SK-N-SH treated with all-trans-retinoic acid at 6 μM for 48 hours (cell line): ENCODE measurements around the gene NXPH4.

Experiments
- ATAC-seq: fragments of 200-7000 bp; cut with Tn5 transposase; 3 replicates; pipeline ENCODE4 v1.9.1; 2020; ENCODE audit warnings: mild to moderate bottlenecking, moderate library complexity
- ARNTL ChIP-seq: fragments of 450-650 bp; formaldehyde crosslinking; IDR thresholded peaks from 2 replicates; pipeline ENCODE4 v1.5.0; 2020; ENCODE audit warnings: low read depth, mild to moderate bottlenecking, moderate library complexity, borderline replicate concordance
- BACH2 ChIP-seq: fragments of 250-450 bp; sonication (Bioruptor Pico); IDR thresholded peaks from 2 replicates; pipeline ENCODE4 v1.9.0; 2021; ENCODE audit warnings: mild to moderate bottlenecking, borderline replicate concordance
- ESRRG ChIP-seq: fragments of 250-450 bp; sonication (Bioruptor Pico); IDR thresholded peaks from 2 replicates; pipeline ENCODE4 v1.6.1; 2021; ENCODE audit warnings: mild to moderate bottlenecking
- GLIS3 ChIP-seq: fragments of 250-450 bp; sonication (Bioruptor Pico); IDR thresholded peaks from 2 replicates; pipeline ENCODE4 v1.5.0; 2020; ENCODE audit warnings: mild to moderate bottlenecking, moderate library complexity
- ISL1 ChIP-seq: fragments of 250-450 bp; sonication (Bioruptor Pico); IDR thresholded peaks from 2 replicates; pipeline ENCODE4 v2.1.2; 2022; ENCODE audit warnings: mild to moderate bottlenecking, moderate library complexity
- OSR1 ChIP-seq: fragments of 250-450 bp; sonication (Bioruptor Pico); IDR thresholded peaks from 2 replicates; pipeline ENCODE4 v1.8.0; 2022; ENCODE audit warnings: moderate library complexity, mild to moderate bottlenecking, inconsistent platforms
- PPARA ChIP-seq: fragments of 250-450 bp; sonication (Bioruptor Pico); IDR thresholded peaks from 2 replicates; pipeline ENCODE4 v1.5.0; 2020; ENCODE audit warnings: mild to moderate bottlenecking, borderline replicate concordance
- RARB ChIP-seq: fragments of 250-450 bp; sonication (Bioruptor Pico); IDR thresholded peaks from 2 replicates; pipeline ENCODE4 v1.8.0; 2021; ENCODE audit warnings: mild to moderate bottlenecking, moderate library complexity
- SNAI2 ChIP-seq: fragments of 250-450 bp; sonication (Bioruptor Pico); IDR thresholded peaks from 2 replicates; pipeline ENCODE4 v1.5.0; 2020; ENCODE audit warnings: mild to moderate bottlenecking, moderate library complexity
- TOX ChIP-seq: fragments of 250-450 bp; sonication (Bioruptor Pico); IDR thresholded peaks from 2 replicates; pipeline ENCODE4 v1.8.0; 2021; ENCODE audit warnings: mild to moderate bottlenecking, moderate library complexity, borderline replicate concordance
- ZC3H10 ChIP-seq: fragments of 250-450 bp; sonication (Bioruptor Pico); IDR thresholded peaks from 2 replicates; pipeline ENCODE4 v1.5.1; 2021; ENCODE audit warnings: mild to moderate bottlenecking, moderate library complexity
- ZFP3 ChIP-seq: fragments of 250-450 bp; sonication (Bioruptor Pico); IDR thresholded peaks from 2 replicates; pipeline ENCODE4 v1.5.0; 2020; ENCODE audit warnings: mild to moderate bottlenecking, moderate library complexity
- ZFP30 ChIP-seq: fragments of 450-650 bp; formaldehyde crosslinking; IDR thresholded peaks from 2 replicates; pipeline ENCODE4 v1.5.0; 2022; ENCODE audit warnings: mild to moderate bottlenecking, moderate library complexity
- ZNF565 ChIP-seq: fragments of 450-650 bp; formaldehyde crosslinking; conservative IDR thresholded peaks from 2 replicates; pipeline ENCODE4 v1.5.0; 2020; ENCODE audit warnings: low read depth, mild to moderate bottlenecking, moderate library complexity
- ZNF70 ChIP-seq: fragments of 450-650 bp; formaldehyde crosslinking; IDR thresholded peaks from 2 replicates; pipeline ENCODE4 v1.5.0; 2020; ENCODE audit warnings: mild to moderate bottlenecking, moderate library complexity
- TF ChIP-seq, protein P1 (sequence below): fragments of 250-450 bp; sonication (Bioruptor Pico); IDR thresholded peaks from 2 replicates; pipeline ENCODE4 v1.5.0; 2020; ENCODE audit warnings: mild to moderate bottlenecking, moderate library complexity
- TF ChIP-seq, protein P2 (sequence below): fragments of 250-450 bp; sonication (Bioruptor Pico); IDR thresholded peaks from 2 replicates; pipeline ENCODE4 v1.5.1; 2020; ENCODE audit warnings: low read depth, mild to moderate bottlenecking, moderate library complexity
- TF ChIP-seq, protein P3 (sequence below): fragments of 250-450 bp; sonication (Bioruptor Pico); IDR thresholded peaks from 2 replicates; pipeline ENCODE4 v1.8.0; 2020; ENCODE audit warnings: mild to moderate bottlenecking, moderate library complexity, borderline replicate concordance
- TF ChIP-seq, protein P4 (sequence below): fragments of 250-450 bp; sonication (Bioruptor Pico); IDR thresholded peaks from 2 replicates; pipeline ENCODE4 v1.8.0; 2021; ENCODE audit warnings: low read depth, mild to moderate bottlenecking, moderate library complexity, borderline replicate concordance

Gene NXPH4

DNA sequence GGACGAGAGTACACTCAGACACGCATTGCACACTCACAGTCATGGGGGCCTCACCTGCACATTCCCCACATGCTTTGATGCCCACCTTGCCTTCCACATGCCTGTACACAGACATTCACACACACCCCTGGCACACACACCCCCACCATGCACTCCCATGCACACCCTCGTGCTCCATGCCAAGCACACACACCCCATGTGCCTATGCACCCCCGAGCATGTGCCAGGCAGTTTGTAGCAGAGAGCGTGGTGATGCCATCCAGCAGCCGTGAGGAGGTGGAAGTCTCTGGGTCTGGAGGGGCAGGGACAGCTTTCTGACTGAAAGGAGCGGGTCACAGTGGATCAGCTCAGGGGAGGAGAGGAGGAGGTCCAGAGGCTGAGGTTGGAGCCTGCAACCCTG, 10.7 kb upstream of the NXPH4 start:
- no peak for ATAC-seq
- no peak for TF ChIP-seq RARB (CRISPR knock-in tag)
- TF ChIP-seq, protein P1, sequence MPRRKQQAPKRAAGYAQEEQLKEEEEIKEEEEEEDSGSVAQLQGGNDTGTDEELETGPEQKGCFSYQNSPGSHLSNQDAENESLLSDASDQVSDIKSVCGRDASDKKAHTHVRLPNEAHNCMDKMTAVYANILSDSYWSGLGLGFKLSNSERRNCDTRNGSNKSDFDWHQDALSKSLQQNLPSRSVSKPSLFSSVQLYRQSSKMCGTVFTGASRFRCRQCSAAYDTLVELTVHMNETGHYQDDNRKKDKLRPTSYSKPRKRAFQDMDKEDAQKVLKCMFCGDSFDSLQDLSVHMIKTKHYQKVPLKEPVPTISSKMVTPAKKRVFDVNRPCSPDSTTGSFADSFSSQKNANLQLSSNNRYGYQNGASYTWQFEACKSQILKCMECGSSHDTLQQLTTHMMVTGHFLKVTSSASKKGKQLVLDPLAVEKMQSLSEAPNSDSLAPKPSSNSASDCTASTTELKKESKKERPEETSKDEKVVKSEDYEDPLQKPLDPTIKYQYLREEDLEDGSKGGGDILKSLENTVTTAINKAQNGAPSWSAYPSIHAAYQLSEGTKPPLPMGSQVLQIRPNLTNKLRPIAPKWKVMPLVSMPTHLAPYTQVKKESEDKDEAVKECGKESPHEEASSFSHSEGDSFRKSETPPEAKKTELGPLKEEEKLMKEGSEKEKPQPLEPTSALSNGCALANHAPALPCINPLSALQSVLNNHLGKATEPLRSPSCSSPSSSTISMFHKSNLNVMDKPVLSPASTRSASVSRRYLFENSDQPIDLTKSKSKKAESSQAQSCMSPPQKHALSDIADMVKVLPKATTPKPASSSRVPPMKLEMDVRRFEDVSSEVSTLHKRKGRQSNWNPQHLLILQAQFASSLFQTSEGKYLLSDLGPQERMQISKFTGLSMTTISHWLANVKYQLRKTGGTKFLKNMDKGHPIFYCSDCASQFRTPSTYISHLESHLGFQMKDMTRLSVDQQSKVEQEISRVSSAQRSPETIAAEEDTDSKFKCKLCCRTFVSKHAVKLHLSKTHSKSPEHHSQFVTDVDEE (CRISPR knock-in tag): no peak
- no peak for TF ChIP-seq OSR1 (CRISPR knock-in tag)
- TF ChIP-seq ISL1 (CRISPR knock-in tag): no peak
- no peak for TF ChIP-seq ZNF565 (CRISPR knock-in tag)

DNA sequence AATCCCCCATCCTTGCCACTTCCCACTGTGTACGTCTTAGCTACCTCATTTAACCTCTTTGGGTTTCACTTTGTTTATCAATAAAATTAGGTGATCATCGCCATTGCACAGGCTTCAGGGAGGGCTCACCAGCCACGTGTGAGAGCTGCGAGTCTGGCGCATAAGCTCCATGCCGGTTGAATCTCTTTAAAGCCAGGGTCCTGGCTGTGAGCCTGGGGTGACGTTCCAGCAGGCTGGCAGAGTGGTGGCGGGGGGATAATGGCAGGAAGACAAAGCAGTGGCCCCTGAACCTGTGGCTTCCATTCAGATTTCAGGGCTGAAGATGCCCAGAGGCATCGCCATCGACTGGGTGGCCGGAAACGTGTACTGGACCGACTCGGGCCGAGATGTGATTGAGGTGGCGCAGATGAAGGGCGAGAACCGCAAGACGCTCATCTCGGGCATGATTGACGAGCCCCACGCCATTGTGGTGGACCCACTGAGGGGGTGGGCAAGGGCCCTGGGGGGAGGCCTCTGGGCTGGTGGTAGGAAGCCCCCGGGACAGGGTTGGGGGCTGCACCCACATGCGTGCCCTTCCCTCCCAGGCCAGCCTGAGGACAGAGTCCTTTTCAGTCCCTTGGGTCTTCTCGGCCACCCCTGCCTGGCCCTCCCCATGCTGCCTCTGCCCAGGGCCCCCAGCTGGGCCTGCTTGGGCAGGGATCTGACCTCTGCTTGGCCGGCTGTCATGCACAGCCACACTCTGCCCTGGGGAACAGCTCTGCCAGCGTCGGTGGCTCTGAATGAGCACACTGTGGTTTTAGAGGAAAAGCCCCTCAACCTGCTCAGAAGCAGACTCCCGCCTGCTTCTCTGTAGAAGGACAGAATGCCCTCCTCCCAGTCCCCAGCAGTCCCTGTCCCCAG, 8.6 kb upstream of the NXPH4 start:
- TF ChIP-seq, protein P2, sequence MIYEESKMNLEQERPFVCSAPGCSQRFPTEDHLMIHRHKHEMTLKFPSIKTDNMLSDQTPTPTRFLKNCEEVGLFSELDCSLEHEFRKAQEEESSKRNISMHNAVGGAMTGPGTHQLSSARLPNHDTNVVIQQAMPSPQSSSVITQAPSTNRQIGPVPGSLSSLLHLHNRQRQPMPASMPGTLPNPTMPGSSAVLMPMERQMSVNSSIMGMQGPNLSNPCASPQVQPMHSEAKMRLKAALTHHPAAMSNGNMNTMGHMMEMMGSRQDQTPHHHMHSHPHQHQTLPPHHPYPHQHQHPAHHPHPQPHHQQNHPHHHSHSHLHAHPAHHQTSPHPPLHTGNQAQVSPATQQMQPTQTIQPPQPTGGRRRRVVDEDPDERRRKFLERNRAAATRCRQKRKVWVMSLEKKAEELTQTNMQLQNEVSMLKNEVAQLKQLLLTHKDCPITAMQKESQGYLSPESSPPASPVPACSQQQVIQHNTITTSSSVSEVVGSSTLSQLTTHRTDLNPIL (CRISPR knock-in tag): no peak
- no peak for TF ChIP-seq ZFP3 (CRISPR knock-in tag)
- TF ChIP-seq SNAI2 (CRISPR knock-in tag): no peak
- TF ChIP-seq, protein P1 (CRISPR knock-in tag): no peak
- no peak for TF ChIP-seq ARNTL (CRISPR knock-in tag)
- TF ChIP-seq BACH2 (CRISPR knock-in tag): no peak
- no peak for TF ChIP-seq PPARA
- TF ChIP-seq, protein P3, sequence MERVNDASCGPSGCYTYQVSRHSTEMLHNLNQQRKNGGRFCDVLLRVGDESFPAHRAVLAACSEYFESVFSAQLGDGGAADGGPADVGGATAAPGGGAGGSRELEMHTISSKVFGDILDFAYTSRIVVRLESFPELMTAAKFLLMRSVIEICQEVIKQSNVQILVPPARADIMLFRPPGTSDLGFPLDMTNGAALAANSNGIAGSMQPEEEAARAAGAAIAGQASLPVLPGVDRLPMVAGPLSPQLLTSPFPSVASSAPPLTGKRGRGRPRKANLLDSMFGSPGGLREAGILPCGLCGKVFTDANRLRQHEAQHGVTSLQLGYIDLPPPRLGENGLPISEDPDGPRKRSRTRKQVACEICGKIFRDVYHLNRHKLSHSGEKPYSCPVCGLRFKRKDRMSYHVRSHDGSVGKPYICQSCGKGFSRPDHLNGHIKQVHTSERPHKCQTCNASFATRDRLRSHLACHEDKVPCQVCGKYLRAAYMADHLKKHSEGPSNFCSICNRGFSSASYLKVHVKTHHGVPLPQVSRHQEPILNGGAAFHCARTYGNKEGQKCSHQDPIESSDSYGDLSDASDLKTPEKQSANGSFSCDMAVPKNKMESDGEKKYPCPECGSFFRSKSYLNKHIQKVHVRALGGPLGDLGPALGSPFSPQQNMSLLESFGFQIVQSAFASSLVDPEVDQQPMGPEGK: no peak
- TF ChIP-seq ZNF70 (CRISPR knock-in tag): no peak
- TF ChIP-seq ZFP30 (CRISPR knock-in tag): no peak
- TF ChIP-seq, protein P4, sequence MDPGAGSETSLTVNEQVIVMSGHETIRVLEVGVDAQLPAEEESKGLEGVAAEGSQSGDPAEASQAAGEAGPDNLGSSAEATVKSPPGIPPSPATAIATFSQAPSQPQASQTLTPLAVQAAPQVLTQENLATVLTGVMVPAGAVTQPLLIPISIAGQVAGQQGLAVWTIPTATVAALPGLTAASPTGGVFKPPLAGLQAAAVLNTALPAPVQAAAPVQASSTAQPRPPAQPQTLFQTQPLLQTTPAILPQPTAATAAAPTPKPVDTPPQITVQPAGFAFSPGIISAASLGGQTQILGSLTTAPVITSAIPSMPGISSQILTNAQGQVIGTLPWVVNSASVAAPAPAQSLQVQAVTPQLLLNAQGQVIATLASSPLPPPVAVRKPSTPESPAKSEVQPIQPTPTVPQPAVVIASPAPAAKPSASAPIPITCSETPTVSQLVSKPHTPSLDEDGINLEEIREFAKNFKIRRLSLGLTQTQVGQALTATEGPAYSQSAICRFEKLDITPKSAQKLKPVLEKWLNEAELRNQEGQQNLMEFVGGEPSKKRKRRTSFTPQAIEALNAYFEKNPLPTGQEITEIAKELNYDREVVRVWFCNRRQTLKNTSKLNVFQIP (CRISPR knock-in tag): no peak
- no peak for TF ChIP-seq ZC3H10 (CRISPR knock-in tag)
- no peak for TF ChIP-seq ZNF565 (CRISPR knock-in tag)
- ATAC-seq: no peak

DNA sequence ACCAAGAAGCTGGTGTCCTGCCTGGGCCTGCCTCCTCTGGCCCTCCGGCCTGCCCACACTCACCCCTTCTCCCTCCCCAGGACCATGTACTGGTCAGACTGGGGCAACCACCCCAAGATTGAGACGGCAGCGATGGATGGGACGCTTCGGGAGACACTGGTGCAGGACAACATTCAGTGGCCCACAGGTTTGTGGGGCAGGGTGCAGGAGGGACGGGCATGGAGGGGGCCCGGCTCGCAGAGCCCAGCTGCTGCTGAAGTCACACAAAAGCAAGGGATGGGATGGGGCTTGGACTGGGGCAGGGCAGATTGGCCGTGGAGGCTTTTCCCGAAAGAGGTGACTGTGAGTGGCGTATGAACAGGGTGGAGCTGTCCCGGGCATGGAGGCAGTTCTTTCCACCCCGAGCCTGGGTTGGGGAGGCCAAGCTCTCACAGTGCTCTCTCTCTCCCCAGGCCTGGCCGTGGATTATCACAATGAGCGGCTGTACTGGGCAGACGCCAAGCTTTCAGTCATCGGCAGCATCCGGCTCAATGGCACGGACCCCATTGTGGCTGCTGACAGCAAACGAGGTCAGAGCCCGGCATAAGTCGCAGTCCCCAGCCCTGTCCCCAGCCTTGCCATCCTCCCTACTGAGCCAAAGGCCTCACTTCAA, 7.8 kb upstream of the NXPH4 start:
- ATAC-seq: no peak
- TF ChIP-seq, protein P2 (CRISPR knock-in tag): no peak
- no peak for TF ChIP-seq ISL1 (CRISPR knock-in tag)
- TF ChIP-seq, protein P3: no peak
- TF ChIP-seq ZNF70 (CRISPR knock-in tag): no peak
- no peak for TF ChIP-seq ESRRG (CRISPR knock-in tag)
- no peak for TF ChIP-seq ARNTL (CRISPR knock-in tag)
- TF ChIP-seq GLIS3 (CRISPR knock-in tag): no peak
- TF ChIP-seq SNAI2 (CRISPR knock-in tag): no peak
- no peak for TF ChIP-seq TOX (CRISPR knock-in tag)
- no peak for TF ChIP-seq RARB (CRISPR knock-in tag)
- no peak for TF ChIP-seq ZFP30 (CRISPR knock-in tag)
- TF ChIP-seq, protein P4 (CRISPR knock-in tag): no peak
